Colonic mucosa (tissue), 4 donors: Measurements from ENCODE around the gene MPP3. TPM values are rescaled to one million over a fixed set of nuclear protein-coding genes. Genes with fewer than 3 reads are reported as not detected.
A peak's percentile ranks its signal among the peaks of the same experiment; 100 is the strongest.

Source experiments
- DNase-seq: peaks from one replicate; pipeline ENCODE4 v3.0.0-alpha.2; 2020
- H3K27ac ChIP-seq: fragments of 200-600 bp; one replicate; pipeline ENCODE4 v1.8.0; 2021
- H3K27me3 ChIP-seq: fragments of 200-600 bp; one replicate; pipeline ENCODE4 v1.8.0; 2021
- H3K36me3 ChIP-seq: fragments of 200-600 bp; one replicate; pipeline ENCODE4 v1.8.0; 2021
- H3K4me1 ChIP-seq: fragments of 200-600 bp; one replicate; pipeline ENCODE4 v1.8.0; 2021; ENCODE audit warnings: mild to moderate bottlenecking
- H3K4me3 ChIP-seq: fragments of 200-600 bp; one replicate; pipeline ENCODE4 v1.8.0; 2021
- H3K9ac ChIP-seq, 2 donors: one replicate each; pipeline ENCODE4 v1.7.0; 2013; ENCODE audit warnings: control low read depth in 2 of 2, low read depth in 2 of 2, low read length in 2 of 2
- H3K9me3 ChIP-seq: fragments of 200-600 bp; one replicate; pipeline ENCODE4 v1.8.0; 2021
- intact Hi-C: fragments of 100-400 bp; cut with DNase I; formaldehyde crosslinking; loops from one replicate; pipeline ENCODE4 v1.14.1; 2022
- total RNA-seq, 2 donors: library from RNA; stranded (reverse); fragmentation: NEBNext Ultra II Directional in 1 of 2; extraction: Animal tissue kit (Norgen Biotek cat#: 25700) in 1 of 2; gene quantifications; one replicate each; pipeline ENCODE4 v1.2.1, GENCODE V29; 2021
- TF ChIP-seq, protein P1 (sequence below): fragments of 200-600 bp; IDR thresholded peaks from one replicate; pipeline ENCODE4 v1.8.0; 2022; ENCODE audit warnings: antibody characterized with exemption, mild to moderate bottlenecking
- donor health status: healthy.
- donor health status: DM: no; HTN: no; CAD: no.
- donor health status: DM: no; HTN: no; CAD: no.

Gene MPP3
- total RNA-seq, 2 donors from 2014 or later: 1.9 to 3.1 TPM

DNA sequence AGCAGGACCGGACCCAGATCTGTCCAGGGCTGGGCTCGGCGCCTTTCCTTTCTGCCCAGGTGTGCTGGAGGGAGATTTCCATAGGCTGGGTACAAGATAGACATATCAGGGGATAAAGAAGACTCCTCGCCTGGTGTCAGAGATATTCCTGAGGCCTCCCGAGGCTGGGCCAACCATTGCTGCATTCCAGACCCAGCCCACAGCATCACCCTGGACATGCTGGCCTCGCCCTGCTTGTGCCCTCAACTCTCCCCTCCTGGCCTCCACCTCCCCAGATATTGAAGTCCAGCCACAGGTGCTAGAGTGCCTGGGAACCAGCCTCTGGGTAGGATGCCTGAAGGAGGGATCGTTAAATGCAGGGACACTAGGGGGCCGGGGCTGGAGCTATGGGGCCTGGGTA is 16.2 kb upstream of the MPP3 start:
- DNase-seq: no peak
- intact Hi-C loops: loop anchor here (5.0 kb wide), 2 partner anchors 62 to 157 kb away; no protein-coding TSS in a partner anchor

DNA sequence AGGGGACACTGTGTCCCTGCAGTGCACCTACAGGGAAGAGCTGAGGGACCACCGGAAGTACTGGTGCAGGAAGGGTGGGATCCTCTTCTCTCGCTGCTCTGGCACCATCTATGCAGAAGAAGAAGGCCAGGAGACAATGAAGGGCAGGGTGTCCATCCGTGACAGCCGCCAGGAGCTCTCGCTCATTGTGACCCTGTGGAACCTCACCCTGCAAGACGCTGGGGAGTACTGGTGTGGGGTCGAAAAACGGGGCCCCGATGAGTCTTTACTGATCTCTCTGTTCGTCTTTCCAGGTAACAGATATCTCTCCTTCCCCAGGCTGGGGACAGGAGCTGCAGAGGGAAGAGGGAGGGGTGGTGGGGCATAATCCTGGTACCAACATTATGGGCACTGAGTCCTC is 15.7 kb upstream of the MPP3 start:
- H3K27ac ChIP-seq: no peak overlapping the region
- H3K4me1 ChIP-seq: no peaks in the 10 kb centered on the region
- intact Hi-C loops: loop anchor here (5.0 kb wide), 2 partner anchors 61 to 156 kb away; no protein-coding TSS in a partner anchor
- DNase-seq: no peak
- no peaks in the 10 kb centered on the region for H3K27me3 ChIP-seq
- no peak overlapping the region for H3K9ac ChIP-seq
- no peaks in the 10 kb centered on the region for H3K36me3 ChIP-seq
- no peaks in the 10 kb centered on the region for H3K9me3 ChIP-seq
- TF ChIP-seq, protein P1, sequence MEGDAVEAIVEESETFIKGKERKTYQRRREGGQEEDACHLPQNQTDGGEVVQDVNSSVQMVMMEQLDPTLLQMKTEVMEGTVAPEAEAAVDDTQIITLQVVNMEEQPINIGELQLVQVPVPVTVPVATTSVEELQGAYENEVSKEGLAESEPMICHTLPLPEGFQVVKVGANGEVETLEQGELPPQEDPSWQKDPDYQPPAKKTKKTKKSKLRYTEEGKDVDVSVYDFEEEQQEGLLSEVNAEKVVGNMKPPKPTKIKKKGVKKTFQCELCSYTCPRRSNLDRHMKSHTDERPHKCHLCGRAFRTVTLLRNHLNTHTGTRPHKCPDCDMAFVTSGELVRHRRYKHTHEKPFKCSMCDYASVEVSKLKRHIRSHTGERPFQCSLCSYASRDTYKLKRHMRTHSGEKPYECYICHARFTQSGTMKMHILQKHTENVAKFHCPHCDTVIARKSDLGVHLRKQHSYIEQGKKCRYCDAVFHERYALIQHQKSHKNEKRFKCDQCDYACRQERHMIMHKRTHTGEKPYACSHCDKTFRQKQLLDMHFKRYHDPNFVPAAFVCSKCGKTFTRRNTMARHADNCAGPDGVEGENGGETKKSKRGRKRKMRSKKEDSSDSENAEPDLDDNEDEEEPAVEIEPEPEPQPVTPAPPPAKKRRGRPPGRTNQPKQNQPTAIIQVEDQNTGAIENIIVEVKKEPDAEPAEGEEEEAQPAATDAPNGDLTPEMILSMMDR: no peak
- no peak overlapping the region for H3K4me3 ChIP-seq

More for the DNA sequence above, 16.2 kb upstream of the MPP3 start:
- H3K27me3 ChIP-seq: no peaks in the 10 kb centered on the region
- no peak overlapping the region for H3K27ac ChIP-seq
- H3K4me1 ChIP-seq: no peaks in the 10 kb centered on the region
- H3K4me3 ChIP-seq: no peak overlapping the region
- H3K36me3 ChIP-seq: no peaks in the 10 kb centered on the region
- no peak overlapping the region for H3K9ac ChIP-seq
- TF ChIP-seq, protein P1: no peak
- H3K9me3 ChIP-seq: no peaks in the 10 kb centered on the region

DNA sequence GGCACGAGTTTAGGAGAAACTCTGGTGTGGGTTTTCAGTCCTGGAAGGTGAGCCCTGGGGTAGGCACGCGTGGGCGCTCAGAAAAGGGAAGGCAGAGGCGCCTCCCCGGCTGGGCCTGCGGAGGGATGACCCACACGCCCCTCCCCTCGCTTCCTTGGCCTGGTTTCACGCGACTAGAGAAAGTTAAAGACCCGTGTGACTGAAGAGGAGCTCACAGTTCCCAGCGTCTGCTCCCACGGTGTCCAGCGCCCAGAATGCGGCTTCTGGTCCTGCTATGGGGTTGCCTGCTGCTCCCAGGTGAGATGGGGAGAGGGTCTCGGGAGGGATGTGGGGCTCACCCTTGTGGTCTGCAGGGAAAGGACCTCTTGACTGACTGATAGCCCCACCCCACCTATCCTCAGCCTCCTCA is 14.0 kb upstream of the MPP3 start, which contains the start of gene CD300LG:
Gene CD300LG (plus strand): TSS at position 214 of the 409 bp plus-strand sequence. CDS start 41 bp downstream, at position 255.
- Histone ChIP-seq H3K27ac (no peak within 1 kb of the TSS), H3K36me3 (no peaks in the 10 kb centered on the region), H3K27me3 (no peaks in the 10 kb centered on the region), H3K9ac (no peak within 1 kb of the TSS), H3K4me1 (no peaks in the 10 kb centered on the region), H3K4me3 (no peak within 1 kb of the TSS), H3K9me3 (no peaks in the 10 kb centered on the region)
- DNase-seq: no peak
- intact Hi-C loops: loop anchor here (5.0 kb wide), 2 partner anchors 60 to 155 kb away; no protein-coding TSS in a partner anchor
- TF ChIP-seq, protein P1: no peak

DNA sequence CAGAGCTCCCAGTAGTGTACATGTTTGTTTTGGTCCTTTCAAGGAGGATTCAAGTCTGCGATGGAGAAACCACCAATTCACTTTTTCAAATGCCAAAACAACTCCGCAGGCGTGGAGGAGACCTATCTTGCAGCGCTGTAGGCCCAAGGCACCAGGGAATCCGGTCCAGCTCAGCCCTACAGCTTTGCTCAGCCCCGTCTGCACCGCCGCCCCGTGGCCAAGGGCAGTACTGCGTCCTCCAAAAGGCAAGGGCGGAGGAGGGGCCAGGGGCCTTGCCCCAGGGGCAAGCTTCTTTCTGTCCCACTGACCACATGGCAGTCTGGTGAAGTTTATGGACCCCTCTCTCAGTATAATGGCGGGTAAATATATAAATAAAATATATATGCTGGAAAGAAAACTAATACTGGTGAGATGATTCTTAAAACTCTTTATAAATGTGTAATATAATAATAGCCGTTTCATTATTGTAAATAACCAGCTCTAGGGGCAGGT is 13.3 kb upstream of the MPP3 start:
- Histone ChIP-seq H3K27me3 (no peaks in the 10 kb centered on the region), H3K9me3 (no peaks in the 10 kb centered on the region), H3K4me1 (no peaks in the 10 kb centered on the region), H3K4me3 (no peak overlapping the region), H3K27ac (no peak overlapping the region), H3K36me3 (no peaks in the 10 kb centered on the region), H3K9ac (no peak overlapping the region)
- peak; percentile 86 for DNase-seq
- TF ChIP-seq, protein P1: peak; percentile 98
- intact Hi-C loops: loop anchor here (5.0 kb wide), 2 partner anchors 59 to 154 kb away; no protein-coding TSS in a partner anchor

DNA sequence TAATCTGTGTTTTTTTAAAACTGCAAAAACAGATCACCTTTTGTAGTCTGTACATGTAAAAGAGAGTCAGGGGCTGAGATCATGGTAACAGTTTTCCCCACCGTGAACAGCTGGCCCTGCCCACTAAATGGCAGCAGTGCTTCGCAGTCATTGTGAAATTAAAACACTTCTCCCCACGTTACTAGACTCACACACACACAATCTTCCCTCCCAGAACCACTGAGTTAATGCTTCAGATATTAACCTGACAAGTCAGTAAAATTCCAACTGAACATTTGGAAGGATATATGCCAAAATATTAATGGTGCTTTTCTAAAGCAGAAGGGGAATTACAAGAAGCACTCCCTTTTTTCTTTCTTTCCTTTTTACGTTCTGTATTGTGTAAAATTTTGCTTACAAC is 12.8 kb upstream of the MPP3 start:
- intact Hi-C loops: loop anchor here (5.0 kb wide), 2 partner anchors 58 to 153 kb away; no protein-coding TSS in a partner anchor
- H3K27me3 ChIP-seq: no peaks in the 10 kb centered on the region
- no peak overlapping the region for H3K4me3 ChIP-seq
- H3K27ac ChIP-seq: no peak overlapping the region
- TF ChIP-seq, protein P1: no peak
- no peaks in the 10 kb centered on the region for H3K36me3 ChIP-seq
- no peak overlapping the region for H3K9ac ChIP-seq
- no peaks in the 10 kb centered on the region for H3K9me3 ChIP-seq
- H3K4me1 ChIP-seq: no peaks in the 10 kb centered on the region
- DNase-seq: no peak
